Effector CD4-positive, alpha-beta T cell (primary cell): ENCODE measurements around the gene GRID2.
"Not testable (repeated sequence)": the region's sequence is repeated elsewhere in the genome, so short reads cannot be mapped to it uniquely, and the experiment has no call there.

ENCODE experiments used
- DNase-seq: peaks from one replicate; pipeline ENCODE4 v3.0.0-alpha.2; 2020

GRID2 gene

DNA sequence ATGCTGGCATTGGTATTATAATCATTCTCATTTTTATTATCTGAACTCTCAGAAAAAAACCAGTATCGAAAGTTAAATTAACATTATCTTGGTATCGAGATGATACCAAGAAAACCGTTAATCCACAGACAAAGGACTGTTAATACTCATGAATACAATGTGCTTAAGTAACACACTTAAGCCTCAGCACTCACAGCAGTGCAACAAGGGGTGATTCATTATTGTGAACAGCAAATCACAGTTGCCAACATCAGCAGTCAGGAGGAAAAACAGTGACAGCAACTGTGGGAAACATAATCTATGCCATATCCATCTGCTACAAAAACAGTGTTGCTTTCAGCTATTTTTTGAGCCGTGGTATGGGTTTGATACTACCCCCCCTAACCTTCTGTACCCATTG, 1313.8 kb downstream of the GRID2 start:
- DNase-seq = no peak

DNA sequence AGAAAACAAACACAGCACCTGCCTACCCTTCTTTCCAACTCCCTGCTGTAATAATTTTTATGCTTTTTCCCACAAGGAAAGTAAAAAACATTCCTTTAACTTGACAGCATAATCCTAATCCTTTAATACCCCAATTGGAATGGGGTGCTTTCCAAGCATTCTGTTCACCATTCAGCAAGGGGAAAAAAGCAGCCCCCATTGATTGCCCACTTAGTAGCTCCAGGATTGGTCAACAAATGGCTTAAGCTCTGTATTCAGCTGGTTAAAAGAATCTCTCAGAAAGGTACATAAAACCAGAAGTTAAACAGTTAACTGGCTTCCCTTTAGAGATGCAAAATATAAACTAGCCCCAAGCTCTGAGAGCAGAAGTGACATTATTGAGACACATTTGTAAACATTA, 1330.0 kb downstream of the GRID2 start:
- no peak for DNase-seq

DNA sequence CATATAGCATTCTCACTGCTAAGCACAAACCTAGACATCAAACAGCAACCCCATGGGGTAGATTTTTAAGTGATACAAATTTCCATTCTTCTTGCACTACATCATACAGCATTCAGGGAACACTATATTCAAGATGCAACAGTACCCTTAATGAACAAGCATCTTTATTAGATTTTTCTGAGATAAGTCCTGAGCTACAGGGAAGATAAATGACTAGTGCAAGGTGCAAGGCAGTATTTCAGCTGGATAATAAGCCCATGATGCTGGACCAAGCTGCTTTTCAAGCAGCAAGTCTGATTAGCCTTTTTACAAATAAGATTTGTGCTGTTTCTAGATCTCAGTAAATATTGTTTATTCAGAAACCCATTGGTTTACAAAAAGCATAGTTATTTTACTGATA, 1332.2 kb downstream of the GRID2 start:
- DNase-seq = no peak

DNA sequence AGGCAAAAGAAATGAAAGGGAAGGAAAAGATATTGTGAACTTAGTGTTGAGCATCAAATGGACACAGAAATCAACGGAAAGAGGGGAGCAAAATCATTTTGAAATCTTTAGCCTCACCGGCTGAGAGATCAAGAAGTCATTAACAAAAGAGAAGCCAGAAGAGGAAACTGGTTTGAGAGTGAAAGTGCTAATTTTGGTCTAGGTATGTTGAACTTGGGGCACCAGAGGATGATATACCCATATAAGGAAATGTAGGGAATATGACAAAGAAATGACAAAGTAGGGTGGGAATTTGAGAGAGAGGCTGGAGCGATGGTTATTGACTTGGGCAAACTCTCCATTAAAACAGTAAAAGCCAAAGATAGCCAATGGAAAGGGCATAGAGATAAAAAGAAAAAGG, 1341.4 kb downstream of the GRID2 start:
- no peak for DNase-seq

DNA sequence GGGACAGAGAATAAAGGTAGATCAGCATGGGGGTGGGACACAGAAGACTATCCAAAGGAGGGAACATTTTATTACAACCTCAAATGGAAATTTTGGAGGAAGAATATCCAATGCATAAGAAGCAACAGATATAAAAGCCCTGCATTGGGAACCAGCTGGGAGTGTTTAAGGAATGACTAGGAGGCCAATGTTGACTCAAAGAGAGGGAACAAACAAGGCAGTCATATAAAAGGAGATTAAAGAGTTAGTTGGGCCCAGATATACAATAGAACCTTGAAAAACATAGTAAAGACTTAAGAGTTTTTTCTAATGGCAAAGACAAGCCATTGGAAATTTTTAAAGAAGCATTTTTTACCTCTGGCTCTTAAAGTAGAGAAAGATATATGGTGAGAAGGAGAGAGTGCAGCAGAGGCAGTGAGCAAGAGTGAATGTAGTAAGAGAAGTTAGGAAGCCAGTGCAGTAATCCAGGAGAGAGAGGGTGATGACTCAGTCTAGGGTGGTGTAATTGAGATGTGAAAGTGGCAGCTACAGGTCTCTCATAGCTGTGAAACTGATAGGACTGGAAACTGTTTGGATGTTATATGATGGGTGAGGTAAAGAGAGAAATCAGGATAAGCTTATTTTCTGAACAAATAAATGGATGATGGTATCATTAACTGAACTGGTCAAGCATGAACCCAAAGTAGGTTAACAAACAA, 1342.6 kb downstream of the GRID2 start:
- no peak for DNase-seq

DNA sequence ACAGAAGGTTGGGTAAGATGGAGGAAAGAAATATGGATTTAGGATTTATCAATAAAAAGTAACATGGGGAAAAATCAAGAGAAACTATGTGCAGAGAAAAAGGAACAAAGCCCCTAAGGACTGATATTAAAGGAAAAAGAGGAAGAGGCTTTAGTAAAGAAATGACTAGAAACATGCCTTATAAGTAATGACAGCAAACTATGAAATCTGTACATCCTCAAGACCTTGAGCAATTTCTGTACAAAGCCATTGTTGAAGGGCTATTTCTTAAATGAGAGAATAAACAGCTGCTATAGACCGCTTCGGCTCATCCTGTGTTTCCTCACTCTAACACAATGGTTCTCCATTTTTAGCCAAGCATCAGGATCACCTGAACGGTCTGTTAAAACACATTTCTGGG, 1344.5 kb downstream of the GRID2 start:
- no peak for DNase-seq

DNA sequence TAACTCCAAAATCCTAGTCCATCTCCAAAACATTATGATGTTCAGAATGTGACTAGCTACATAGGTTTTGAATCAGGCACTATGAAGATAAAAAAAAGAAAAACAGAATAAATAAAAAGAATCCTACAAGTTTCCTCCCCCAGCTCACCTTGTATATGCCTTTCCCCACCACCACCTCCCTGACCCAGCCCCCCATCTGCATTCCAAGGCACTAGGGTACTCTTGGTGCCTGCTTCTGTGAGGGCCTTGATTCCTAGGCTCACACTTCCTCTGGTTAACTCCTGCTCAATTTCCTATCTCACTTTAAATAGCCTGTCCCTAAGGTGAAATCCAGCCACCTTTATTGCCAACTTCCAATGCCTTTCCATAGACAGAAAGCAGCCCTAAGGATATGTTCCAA, 1346.1 kb downstream of the GRID2 start:
- no peak for DNase-seq

DNA sequence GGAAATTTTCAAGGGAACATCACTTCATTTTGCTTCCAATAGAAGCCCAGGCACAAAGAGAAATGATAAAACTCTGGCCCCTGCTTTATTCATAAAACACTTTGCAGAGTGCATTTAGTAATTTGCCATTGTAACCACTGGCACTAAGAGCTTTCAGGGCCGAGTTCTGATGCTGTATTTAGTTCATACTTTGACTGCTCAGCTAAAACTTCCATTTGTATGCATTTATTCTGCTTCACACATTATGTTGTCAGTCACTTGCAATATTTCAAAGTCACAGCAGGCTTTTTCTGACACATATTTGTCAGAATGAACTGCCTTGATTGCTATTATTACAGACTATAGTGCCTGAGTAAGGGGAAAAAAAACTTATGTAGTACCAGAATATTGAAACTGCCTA, 1350.4 kb downstream of the GRID2 start:
- no peak for DNase-seq

DNA sequence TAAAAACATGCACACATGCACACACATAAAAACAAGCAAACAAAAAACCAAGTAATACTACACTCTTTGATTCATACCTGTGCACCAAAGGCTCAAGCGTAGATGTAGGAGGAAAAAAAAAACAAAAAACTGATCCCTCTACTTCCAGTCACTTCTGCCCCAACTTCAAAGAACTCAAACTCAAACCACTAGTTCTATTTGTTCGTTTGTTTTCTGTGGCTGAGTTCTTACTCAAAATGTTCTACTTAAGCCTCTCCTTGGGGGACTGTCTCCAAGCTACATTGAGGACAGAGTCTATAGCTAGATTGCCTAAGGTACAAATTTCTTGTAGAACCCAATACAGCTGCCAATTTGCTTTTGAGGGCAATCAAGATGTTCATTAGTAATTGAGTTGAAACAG, 1353.8 kb downstream of the GRID2 start:
- DNase-seq = no peak

DNA sequence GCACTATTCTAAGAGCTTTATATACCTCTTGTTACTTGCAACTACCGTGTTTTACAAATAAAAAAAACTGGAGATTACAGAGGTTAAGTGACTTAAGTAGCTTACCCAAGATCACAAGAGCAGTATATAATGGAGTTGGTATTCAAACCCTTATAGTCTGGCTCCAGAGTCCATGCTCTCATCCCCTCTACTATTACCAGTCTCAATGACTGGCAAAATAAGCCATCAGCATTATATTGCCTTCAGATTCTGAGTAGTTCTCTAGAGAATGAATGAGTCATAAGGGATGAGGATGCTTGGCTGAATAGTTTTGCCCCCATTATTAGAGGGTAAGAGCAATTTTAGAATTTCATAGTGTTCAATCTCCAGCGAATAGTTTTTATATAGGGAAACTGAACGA, 1354.7 kb downstream of the GRID2 start:
- DNase-seq = no peak

DNA sequence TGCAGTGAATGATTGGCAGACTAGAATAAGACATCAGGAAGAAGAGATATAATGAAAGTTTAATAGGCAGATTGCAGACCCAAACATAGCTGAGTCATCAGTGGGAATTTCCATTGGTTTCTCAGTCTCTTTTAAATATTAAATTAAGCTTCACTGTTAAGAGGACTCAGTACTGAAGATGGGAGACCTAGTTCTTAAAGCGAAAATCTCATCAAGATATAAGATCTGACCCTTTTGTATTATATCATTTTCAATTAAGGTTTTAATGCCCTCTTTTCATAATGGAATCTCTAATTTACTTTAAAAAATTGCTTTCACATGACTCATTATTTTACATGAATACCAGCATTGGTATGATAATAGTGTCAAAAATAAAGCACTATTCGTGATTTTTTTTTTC, 1355.9 kb downstream of the GRID2 start:
- DNase-seq = no peak

DNA sequence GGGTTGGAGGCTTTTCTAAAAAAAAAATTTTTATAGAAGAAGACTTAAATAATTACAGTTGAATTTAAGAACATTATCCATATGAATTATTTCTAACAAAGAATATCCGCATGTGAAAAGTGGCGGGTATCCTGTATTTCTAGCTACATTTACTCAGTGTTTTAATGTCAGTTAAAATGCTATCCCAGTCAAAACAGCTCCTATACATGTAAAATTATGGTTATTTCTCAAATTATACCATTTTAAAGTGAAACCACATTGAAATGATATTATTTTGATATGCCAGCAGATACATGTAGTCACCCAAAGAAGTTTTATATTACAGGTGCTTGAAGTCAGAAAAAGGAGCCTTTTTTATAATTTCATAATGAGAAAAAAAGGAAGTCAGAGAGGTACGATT, 1356.3 kb downstream of the GRID2 start:
- DNase-seq = no peak

DNA sequence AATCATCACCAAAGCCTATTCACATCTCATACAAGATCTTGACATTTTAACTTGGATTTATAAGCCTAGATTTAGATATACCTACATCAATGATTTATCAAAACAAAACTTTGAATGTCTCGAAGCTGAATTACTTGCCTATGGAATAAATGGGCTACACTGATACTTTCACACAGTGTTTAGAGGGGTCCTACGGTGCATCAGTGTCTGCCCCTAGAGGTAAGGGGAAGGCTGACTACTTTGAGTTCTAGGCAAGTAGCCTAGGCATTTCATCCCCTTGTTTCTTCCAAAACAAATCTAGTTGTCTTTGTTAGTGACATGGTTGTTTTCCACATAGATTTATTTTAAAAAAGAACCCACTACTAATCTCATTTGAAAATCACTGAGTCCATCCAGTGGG, 1366.7 kb downstream of the GRID2 start:
- no peak for DNase-seq

DNA sequence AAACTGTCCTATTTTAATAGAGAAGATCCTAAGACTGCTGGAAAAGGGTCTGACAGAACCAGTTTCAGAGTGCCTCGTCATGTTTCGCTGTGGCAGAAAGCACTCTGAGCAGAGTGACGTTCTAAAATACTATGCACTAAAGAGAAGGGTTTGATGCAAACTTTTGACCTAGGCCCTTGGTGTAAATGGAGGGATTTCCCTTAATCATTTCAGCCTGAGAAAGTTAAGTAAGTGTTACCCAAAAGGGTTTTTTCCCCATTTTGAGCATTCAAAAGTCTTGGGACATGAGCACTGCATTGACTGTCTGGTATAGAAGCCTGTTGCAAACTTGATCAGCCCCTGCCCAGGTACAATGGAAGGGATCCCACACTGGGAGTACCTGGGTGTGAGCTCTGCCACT, 1367.3 kb downstream of the GRID2 start:
- no peak for DNase-seq

DNA sequence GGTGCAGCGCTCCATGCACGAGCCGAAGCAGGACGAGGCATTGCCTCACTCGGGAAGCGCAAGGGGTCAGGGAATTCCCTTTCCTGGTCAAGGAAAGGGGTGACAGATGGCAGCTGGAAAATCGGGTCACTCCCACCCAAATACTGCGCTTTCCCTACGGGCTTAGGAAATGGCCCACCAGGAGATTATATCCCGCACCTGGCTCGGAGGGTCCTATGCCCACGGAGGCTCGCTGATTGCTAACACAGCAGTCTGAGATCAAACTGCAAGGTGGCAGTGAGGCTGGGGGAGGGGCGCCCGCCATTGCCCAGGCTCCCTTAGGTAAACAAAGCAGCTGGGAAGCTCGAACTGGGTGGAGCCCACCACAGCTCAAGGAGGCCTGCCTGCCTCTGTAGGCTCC, 1373.2 kb downstream of the GRID2 start:
- DNase-seq = not testable (repeated sequence)

DNA sequence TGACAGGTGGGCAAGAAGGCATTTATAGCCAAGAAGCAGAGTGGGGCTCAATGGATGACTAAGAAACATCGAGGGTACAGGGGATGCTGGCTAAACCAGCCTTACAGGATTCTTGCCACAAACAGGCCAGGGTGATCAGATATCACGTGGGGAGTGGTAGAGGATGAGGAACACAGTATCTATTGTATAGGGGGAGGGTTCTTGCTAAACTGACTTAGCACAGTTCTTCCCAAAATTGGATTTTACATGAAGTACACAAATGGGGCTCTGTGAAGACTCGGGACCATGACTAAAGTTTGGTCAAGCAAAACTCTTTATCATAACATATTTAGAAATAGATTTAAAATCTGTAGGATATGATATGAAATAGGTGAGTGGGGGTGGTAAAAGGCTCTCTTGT, 1380.8 kb downstream of the GRID2 start:
- DNase-seq = no peak

DNA sequence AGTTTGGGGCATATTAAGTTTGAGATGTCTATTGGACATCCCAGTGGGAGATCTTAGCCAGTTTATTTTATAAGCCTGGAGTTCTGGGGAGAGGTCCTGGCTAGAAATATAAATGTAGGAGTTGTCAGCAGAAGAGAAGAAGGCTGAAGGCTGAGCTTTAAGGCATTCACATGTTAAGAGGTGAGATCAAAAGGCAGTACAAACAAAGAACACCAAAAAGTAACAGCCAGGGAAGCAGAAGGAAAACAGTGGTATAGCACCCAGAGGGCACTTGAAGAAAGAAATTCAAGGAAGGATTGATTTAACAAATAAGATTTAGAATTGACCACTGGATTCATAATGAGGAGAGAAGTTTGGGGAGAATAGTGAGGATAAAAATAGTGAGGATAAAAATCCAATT, 1383.5 kb downstream of the GRID2 start:
- no peak for DNase-seq

DNA sequence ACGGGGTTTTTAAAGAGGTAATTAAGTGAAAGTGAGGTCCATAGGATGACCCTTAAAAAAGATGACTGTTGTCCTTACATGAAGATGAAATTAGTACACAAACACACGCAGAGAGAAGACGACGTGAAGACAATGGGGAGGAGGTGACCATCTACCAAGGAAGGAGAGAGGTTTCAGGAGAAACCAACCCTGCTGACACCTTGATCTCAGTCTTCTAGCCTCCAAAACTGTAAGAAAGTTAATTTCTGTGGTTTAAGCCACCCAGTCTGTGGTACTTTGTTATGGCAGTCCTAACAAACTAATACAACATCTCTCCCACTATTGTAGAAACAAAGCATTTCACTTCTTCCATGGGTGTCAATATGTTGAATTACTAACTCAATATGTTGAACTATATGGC, 1385.2 kb downstream of the GRID2 start:
- no peak for DNase-seq

DNA sequence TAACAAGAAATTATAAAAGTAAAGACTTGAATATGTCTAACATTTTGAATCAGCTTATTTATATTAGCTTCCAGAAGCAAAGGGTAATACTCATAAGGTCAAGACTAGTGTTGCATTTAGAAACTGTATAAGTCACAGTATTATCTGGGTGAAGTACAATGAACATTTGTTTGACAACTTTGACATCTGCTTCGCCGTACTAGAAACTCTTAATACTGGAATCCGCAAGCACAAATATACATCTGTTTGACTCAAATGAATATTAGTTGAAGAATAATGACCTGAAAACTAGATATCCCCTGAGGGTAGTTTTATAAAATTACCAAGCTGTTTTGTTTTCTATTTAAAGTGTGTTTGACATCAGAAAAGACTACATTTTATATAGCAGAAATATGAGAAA, 1389.4 kb downstream of the GRID2 start:
- no peak for DNase-seq

DNA sequence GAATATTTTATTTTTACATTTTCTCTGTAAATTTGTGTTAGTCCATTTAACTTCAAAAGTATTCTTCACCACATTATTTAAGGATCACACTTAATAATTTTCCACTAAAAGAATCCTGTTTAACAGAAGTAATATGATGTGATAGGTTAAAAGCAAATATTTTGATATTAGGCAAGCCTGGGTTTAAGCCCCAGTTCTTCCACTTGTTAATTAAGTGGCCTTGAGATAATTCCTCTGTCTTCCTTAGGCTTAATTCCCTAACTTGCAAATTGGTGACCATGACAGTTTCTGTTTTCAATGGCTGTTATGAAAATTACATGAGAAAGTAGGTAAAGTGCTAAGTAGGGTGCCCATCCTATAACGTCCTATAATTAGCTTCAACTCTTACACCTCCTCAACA, 1394.9 kb downstream of the GRID2 start:
- no peak for DNase-seq

DNA sequence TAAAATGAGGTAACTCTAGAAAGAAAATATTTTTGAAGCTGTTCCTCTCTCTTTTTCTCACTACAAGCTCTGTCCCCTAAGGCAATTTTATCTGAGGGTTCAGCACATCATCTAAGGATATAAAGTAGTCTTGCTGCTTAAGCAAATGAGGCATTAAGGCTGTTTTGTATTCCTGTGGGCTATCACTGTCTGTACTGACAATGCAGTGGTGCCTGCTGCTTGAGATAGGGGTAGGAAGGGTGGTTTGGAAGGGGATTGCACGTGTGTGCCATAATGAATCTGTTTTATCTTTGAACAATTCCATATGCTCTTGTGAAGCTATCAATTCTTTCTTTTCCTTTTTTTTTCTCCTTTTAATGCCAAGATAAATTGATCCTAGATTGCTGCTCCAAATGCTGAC, 1396.8 kb downstream of the GRID2 start:
- no peak for DNase-seq

DNA sequence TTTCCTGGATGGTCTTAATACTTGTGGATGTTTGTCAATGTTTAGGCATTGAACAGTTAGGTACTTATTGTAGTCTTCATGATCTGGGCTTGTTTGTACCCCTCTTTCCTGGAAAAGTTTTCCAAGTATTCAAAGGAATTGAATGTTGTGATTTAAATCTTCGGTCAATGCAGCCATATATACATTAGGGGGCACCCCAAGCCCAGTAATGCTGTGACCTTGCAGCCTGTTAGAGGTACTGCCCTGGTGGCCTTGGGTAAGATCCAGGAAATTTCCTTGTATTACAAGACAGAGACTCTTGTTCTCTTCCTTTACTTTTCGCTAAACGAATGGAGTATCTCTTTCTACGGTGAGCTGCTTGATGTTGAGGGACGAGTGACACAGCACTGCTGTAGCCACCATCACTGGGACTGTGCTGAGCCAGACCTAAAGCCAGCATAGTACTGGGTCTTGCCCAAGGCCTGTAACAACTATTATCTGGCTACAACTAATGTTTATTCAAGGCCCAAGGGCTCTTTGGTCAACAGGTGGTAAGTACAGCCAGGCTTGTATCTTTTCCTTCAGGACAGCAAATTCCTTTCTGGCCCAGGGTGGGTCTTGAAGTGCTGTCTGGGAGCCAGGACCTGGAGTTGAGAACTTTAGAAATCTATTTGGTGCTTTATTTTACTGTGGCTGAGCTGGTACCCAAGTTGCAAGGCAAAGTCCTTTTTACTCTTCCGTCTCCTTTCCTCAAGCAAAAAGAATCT, 1406.5 kb downstream of the GRID2 start:
- no peak for DNase-seq

DNA sequence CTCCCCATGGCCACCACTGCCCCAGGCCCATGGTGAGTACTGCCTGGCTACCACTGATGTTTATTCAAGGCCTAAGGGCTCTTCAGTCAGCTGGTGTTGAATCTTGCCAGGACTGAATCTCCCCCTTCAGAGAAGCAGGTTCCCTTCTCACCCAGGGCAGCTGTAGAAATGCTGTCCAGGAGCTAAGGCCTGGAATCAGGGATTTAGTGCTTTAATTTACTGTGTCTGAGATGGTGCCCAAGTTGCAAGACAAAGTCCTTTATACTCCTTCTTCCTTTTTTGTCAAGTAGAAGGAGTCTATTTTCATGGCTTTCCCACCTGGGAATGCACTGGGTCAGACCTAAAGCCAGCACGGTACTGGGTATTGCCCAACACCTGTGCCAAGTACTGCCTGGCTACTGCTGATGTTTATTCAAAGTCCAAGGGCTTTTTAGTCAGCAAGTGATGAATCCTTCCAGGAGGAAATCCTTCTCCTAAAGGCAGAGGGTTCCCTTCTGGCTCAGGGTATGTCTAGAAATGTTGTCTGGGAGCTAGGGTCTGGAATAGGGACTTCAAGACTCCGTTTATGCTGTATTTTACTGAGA, 1407.2 kb downstream of the GRID2 start:
- no peak for DNase-seq

DNA sequence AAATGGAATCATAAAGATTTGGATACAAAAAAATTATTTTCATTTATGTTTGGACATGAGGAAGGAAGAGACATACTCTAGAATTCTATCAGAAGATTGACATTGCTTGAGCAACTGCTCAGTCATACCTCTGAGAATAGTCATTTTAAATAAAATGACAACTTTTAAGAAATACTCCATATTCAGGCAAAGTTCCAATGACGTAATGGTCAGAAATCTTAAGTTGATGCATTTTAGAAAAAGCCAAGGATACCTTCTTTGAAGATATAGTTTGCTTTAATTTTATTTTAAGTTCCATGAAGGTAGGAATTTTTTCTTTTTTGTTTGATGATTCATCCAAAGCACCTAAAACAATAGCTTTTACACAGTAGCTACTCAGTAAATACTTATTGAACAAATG, 1414.5 kb downstream of the GRID2 start:
- DNase-seq = no peak

DNA sequence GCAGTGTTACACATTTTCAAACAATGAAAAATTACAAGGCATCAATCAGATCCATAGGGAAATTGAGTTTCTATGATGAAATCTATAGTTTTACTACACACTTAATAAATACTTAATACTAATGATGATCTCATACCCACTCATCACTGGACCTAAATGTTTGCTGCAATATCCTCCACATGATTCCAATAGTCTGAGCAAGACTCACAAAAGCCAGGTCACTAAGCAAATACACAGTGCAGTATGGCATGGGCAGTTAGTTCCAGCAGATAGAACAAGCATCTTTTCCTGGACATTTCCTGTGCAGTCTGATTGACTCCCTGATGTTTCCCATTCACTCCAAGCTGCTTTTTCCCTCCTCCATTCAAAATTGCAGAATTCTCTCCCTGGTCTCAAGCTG, 1415.8 kb downstream of the GRID2 start:
- DNase-seq = no peak
